ENCODE data around the gene KCNK16.

KCNK16 gene

DNA sequence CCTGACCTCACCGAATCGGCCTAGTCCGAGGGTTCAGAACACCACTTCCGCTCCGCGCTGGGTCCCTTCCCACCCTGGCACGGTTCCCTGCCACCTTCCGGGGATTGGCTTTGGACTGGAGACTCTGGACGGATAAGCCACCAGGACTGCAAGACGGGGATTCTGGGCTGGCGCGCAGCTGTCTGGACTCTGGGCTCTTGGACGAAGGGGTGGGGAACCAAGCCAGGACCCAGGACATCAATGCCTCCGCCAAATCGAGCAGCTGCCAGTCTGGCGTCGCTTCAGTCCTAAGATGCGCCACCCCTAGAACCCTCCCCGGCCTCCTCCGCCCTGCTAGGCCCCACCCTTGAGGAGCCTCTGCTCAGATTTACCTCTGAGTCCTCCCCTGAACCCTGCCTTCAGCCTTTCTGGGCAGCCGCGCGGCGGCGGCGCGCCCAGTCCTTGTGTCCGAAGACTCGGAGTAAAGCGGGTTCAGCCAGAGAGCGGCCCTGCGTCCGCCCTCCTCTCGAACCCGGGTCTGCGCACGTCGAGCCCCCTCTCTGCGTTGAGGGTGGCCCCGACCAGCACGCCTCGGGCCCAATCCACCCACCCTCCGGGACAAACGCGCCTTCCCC is 9.5 kb downstream of the KCNK16 start:
- Mint-ChIP-seq H3K36me3 (ENCODE audit: low read depth) (no peaks in the 10 kb centered on the region), H3K27me3 (peaks cover 74% of the 10 kb centered on the region), H3K4me3 (no peak overlapping the region), H3K9me3 (no peaks in the 10 kb centered on the region), H3K4me1 (ENCODE audit: low read depth) (peaks cover 21% of the 10 kb centered on the region), H3K27ac (no peak overlapping the region)
- intact Hi-C loops (cut with micrococcal nuclease): no loop called here

DNA sequence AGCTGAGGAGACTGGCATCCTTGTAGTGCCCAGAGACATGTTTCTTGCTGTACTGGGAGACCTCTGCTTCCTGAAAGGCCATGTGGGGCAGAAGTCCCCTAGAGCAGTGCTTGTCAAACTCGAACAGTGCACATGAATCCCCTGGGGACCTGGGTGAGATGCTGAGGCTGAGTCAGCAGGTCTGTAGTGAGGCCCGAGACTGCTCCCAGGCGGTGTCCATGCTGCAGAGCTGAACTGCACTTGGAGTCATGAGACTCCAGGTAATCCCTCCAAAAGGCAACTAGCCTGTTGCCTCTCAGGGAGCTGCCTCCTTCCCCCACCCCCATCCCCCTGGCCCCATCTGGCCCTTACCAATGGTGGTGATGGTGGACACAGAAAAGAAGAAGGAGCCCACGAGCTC is 12.0 kb downstream of the KCNK16 start:
- no peak overlapping the region for H3K4me3 Mint-ChIP-seq
- intact Hi-C loops (cut with micrococcal nuclease): loop anchor here (1.0 kb wide), 1 partner anchor 438 kb away; no protein-coding TSS in a partner anchor
- peaks cover 21% of the 10 kb centered on the region for H3K4me1 Mint-ChIP-seq (ENCODE audit: low read depth)

DNA sequence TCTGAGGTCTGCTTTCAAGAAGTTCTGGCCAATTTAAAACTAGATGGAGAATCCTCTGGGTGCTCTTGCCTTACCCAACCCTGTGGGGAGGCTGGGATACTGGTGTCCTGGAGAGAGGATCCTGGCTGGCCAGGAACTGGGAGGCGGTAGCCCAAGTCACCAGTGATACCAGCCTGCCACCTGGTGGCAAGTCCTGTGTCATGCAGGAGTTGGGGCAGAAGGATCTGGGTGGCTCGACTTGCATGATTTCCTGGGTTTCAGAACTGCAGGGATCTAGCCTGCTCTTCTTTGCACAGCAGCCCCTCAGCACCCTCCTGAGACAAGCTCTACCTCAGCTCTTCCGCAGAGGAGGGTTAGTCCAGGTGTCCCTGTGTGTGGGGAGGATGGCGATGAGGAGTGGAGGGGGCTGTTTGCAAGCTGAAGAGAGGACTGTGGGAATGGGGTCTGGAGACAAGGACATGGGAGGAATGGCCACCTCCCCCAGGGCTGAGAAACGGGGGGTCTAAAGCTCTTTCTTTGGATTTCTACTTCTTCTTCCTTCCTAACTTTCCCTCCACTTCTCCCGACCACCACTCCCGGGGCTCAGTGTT is 12.5 kb downstream of the KCNK16 start:
- peaks cover 21% of the 10 kb centered on the region for H3K4me1 Mint-ChIP-seq (ENCODE audit: low read depth)
- H3K4me3 Mint-ChIP-seq: no peak overlapping the region
- H3K36me3 Mint-ChIP-seq (ENCODE audit: low read depth): no peaks in the 10 kb centered on the region
- peaks cover 53% of the 10 kb centered on the region for H3K27me3 Mint-ChIP-seq
- no peaks in the 10 kb centered on the region for H3K9me3 Mint-ChIP-seq
- intact Hi-C loops (cut with micrococcal nuclease): loop anchor here (1.0 to 10.0 kb wide), 2 partner anchors 225 to 438 kb away; no protein-coding TSS in a partner anchor
- H3K27ac Mint-ChIP-seq: no peak overlapping the region

More for the DNA sequence above, 12.0 kb downstream of the KCNK16 start:
- Mint-ChIP-seq H3K27ac (no peak overlapping the region), H3K36me3 (ENCODE audit: low read depth) (no peaks in the 10 kb centered on the region), H3K27me3 (peaks cover 56% of the 10 kb centered on the region), H3K9me3 (no peaks in the 10 kb centered on the region)

DNA sequence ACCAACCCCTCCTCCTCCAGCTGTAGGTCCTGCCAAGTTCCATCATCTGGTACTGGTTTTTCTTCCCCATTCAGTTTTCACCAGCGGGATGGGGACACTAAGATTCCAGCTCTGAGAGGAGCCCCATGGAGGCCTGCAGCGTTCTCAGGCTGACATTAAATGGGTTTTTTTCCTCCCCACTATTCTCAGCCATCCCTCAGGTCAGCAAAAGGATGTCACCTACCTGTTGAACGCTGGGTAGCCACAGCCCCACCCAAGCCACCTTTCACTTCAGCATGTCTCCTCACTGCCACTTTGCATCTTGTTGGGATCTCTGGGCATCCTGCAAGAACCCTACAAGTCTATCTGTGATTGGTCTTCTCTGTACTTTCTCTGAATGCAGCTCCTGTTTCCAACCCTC is 15.0 kb downstream of the KCNK16 start:
- Mint-ChIP-seq H3K27ac (no peak overlapping the region), H3K4me1 (ENCODE audit: low read depth) (peaks cover 18% of the 10 kb centered on the region), H3K27me3 (peaks cover 38% of the 10 kb centered on the region), H3K4me3 (no peak overlapping the region), H3K36me3 (ENCODE audit: low read depth) (no peaks in the 10 kb centered on the region), H3K9me3 (no peaks in the 10 kb centered on the region)
- intact Hi-C loops (cut with micrococcal nuclease): loop anchor here (10.0 kb wide), 1 partner anchor 223 kb away; no protein-coding TSS in a partner anchor

DNA sequence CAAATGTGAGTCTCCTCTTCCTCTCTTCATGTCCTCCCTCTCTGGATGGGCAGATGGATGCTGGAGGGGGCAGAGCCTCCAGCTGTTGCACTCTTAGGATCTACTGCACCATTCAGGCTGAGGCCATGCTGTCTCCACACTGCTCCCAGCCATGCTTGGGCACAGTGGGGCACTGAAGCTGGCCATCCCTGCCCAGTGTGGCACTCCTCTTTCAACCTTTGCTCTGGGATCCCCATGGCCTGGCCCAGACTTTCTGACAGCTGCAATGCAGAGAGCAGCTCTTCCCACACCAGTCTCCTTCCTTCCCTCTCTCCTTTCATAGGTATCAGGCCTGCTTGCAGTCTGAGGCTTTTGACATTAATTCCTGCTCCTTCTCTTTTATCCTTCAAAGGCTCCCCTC is 17.6 kb downstream of the KCNK16 start:
- no peaks in the 10 kb centered on the region for H3K36me3 Mint-ChIP-seq (ENCODE audit: low read depth)
- H3K27me3 Mint-ChIP-seq: peaks cover 30% of the 10 kb centered on the region
- no peak overlapping the region for H3K27ac Mint-ChIP-seq
- intact Hi-C loops (cut with micrococcal nuclease): loop anchor here (10.0 kb wide), 1 partner anchor 220 kb away; no protein-coding TSS in a partner anchor
- H3K9me3 Mint-ChIP-seq: no peaks in the 10 kb centered on the region
- H3K4me3 Mint-ChIP-seq: no peak overlapping the region
- H3K4me1 Mint-ChIP-seq (ENCODE audit: low read depth): peaks cover 25% of the 10 kb centered on the region

DNA sequence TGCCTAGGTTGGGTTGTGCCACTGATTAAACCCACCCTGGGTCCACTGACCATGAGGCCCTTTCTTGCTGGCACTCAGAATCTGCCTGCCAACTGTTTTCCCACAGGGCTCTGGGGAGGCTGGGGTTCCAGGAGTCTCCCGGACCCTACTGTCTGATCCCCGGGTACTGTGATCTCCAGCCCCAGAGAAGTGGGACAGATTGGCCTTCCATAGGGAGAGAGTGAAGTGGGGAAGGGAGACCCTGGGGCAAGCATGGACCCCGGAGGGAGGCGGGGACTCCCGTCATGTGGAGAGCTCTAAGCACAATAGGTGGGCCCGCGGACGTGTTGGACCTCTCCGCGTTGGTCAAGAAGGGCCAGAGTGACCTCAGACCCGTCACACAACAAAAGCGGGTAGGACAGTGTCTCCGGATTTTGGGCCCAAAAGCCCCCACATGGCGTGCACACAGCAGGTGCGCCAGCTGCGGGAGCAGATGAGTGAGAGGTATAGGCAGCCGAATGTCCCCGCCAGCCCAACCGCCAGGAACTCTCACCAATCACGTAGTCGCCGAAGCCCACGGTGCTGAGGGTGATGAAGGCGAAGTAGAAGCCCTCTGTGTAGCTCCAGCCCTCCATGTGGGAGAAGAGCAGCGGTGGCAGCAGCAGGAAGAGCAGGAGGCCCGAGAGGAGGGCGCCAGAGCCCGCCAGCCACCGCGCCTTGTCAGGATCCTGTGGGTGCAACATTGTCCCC is 18.9 kb downstream of the KCNK16 start:
- Mint-ChIP-seq H3K27ac (no peak overlapping the region), H3K27me3 (peaks cover 29% of the 10 kb centered on the region), H3K4me3 (no peak overlapping the region), H3K9me3 (no peaks in the 10 kb centered on the region), H3K4me1 (ENCODE audit: low read depth) (peaks cover 24% of the 10 kb centered on the region), H3K36me3 (ENCODE audit: low read depth) (no peaks in the 10 kb centered on the region)
- intact Hi-C loops (cut with micrococcal nuclease): loop anchor here (1.0 to 10.0 kb wide), 2 partner anchors 137 to 219 kb away; no protein-coding TSS in a partner anchor

DNA sequence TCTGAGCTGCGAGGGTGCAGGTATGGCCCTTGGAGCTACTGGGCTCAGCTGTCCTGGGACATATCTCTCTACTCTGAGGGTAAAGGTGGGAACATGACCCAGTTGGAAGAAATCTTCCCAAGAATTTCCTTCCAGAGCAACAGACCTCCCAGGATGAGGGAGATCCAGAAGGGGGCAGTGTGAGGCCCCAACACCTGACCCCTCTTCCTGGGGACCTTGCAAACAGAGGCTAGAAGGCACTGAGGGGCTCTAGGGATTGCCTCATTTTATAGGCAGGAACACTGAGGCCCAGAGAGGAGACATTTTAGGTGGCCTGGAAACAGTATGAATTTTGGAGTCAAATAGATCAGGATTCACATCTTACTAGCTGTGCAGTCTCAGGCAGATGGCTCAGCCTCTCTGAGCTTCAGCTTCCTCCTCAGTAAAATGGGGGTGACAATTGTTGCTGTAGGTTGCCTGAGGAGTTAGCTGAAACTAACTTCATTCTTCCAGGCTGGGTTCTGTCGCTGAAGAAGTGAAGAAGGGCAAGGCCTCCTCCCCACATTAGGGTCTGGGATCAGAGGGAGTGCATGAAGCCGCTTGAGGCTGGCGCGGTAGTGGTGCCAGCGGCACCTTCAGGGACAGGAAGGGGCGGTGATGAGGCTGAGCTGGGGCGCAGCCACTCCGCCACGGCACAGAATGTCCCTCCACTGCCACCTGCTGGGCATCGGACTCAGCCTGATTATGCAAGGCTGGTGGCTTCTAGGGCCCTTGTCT is 19.7 kb downstream of the KCNK16 start:
- intact Hi-C loops (cut with micrococcal nuclease): loop anchor here (1.0 to 10.0 kb wide), 2 partner anchors 137 to 218 kb away; no protein-coding TSS in a partner anchor
- Mint-ChIP-seq H3K9me3 (no peaks in the 10 kb centered on the region), H3K36me3 (ENCODE audit: low read depth) (no peaks in the 10 kb centered on the region), H3K4me1 (ENCODE audit: low read depth) (peaks cover 27% of the 10 kb centered on the region), H3K27me3 (peaks cover 29% of the 10 kb centered on the region), H3K4me3 (no peak overlapping the region), H3K27ac (peak overlapping the region; percentile 8)

DNA sequence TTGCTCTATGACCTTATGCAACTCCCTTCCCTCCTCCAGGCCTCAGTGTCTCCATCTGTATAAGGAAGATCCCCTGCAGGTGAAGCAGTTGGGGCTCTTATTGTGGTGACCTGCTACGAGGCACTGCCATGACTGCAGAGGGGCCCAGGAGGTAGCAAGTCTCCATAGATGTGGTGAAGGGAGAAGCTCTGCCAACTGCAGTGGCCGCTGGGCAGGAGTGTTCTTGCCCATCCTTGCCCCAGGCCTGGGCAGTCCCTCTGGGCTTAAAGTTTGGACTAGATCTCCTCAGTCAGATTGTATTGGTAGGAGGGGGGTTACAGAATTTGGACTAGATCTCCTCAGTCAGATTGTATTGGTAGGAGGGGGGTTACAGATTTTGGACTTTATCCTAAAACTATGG is 20.5 kb downstream of the KCNK16 start:
- Mint-ChIP-seq H3K4me1 (ENCODE audit: low read depth) (peaks cover 25% of the 10 kb centered on the region), H3K36me3 (ENCODE audit: low read depth) (no peaks in the 10 kb centered on the region), H3K9me3 (no peaks in the 10 kb centered on the region), H3K4me3 (no peak overlapping the region), H3K27me3 (peaks cover 28% of the 10 kb centered on the region), H3K27ac (no peak overlapping the region)
- intact Hi-C loops (cut with micrococcal nuclease): loop anchor here (10.0 kb wide), 1 partner anchor 217 kb away; no protein-coding TSS in a partner anchor

DNA sequence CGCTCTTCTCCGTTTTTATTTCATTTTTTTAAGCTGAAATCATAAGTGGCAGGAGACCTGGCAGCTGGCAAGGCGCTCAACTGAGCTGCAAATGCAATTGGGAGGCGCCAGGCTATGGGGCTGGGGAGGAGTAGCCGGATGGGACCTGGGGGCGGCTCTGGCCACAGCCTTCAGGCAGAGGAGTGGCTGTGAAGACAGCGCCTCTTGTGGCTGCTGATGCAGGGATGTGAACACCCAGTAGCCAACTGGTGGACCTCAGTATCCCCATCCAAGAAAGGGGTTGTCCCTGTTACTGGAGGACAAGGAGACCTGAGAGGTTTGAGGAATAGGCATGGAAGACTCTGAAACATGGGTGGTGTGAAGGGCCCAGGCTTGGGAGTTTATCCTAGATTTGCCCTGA is 20.9 kb downstream of the KCNK16 start:
- H3K9me3 Mint-ChIP-seq: no peaks in the 10 kb centered on the region
- no peak overlapping the region for H3K4me3 Mint-ChIP-seq
- peaks cover 25% of the 10 kb centered on the region for H3K4me1 Mint-ChIP-seq (ENCODE audit: low read depth)
- H3K36me3 Mint-ChIP-seq (ENCODE audit: low read depth): no peaks in the 10 kb centered on the region
- H3K27ac Mint-ChIP-seq: no peak overlapping the region
- intact Hi-C loops (cut with micrococcal nuclease): loop anchor here (10.0 kb wide), 1 partner anchor 217 kb away; no protein-coding TSS in a partner anchor
- peaks cover 30% of the 10 kb centered on the region for H3K27me3 Mint-ChIP-seq

DNA sequence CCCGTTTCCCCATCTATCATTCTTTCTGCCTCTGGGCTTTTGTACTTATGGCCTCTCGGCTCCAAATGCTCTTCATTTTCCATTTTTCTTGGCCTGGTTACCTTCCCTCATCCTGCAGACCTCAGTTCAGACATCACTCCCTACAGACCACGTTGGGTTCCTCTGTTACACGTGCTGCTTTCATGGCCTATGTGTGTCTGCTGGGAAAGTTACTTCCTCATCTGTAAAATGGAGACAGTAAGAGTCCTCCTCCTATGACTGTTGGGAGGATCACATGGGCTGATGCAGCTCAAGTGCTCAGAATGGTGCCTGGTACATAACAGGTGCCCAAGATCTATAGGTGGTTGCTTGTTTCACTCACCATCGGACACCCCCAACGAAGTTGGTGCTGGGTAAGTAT is 21.8 kb downstream of the KCNK16 start:
- H3K27me3 Mint-ChIP-seq: peaks cover 30% of the 10 kb centered on the region
- H3K27ac Mint-ChIP-seq: peak overlapping the region; percentile 6
- intact Hi-C loops (cut with micrococcal nuclease): loop anchor here (10.0 kb wide), 1 partner anchor 216 kb away; no protein-coding TSS in a partner anchor
- H3K9me3 Mint-ChIP-seq: no peaks in the 10 kb centered on the region
- H3K4me1 Mint-ChIP-seq (ENCODE audit: low read depth): peaks cover 25% of the 10 kb centered on the region
- H3K36me3 Mint-ChIP-seq (ENCODE audit: low read depth): no peaks in the 10 kb centered on the region
- no peak overlapping the region for H3K4me3 Mint-ChIP-seq

DNA sequence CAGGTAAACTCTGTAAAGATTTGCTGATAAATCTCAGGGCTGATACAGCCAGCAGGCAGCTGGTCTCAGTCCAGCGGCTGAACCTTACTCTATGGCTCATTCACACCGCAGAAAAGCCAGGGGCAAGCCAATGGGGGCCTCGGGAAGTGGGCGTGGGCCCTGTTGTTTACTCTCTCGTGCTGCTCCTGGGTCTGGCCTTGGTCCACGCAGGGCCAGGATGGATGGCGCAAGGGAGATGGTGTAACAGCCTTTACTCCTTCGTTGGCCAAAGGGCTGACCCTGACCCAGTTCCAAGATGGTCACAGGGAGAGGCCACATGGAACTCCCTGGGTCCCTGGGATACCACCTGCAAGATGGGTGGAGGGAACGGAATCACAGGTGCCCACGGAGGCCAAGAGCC is 24.4 kb downstream of the KCNK16 start:
- Mint-ChIP-seq H3K9me3 (no peaks in the 10 kb centered on the region), H3K27me3 (peaks cover 29% of the 10 kb centered on the region), H3K4me1 (ENCODE audit: low read depth) (peaks cover 37% of the 10 kb centered on the region), H3K27ac (no peak overlapping the region), H3K36me3 (ENCODE audit: low read depth) (no peaks in the 10 kb centered on the region), H3K4me3 (no peak overlapping the region)
- intact Hi-C loops (cut with micrococcal nuclease): no loop called here

DNA sequence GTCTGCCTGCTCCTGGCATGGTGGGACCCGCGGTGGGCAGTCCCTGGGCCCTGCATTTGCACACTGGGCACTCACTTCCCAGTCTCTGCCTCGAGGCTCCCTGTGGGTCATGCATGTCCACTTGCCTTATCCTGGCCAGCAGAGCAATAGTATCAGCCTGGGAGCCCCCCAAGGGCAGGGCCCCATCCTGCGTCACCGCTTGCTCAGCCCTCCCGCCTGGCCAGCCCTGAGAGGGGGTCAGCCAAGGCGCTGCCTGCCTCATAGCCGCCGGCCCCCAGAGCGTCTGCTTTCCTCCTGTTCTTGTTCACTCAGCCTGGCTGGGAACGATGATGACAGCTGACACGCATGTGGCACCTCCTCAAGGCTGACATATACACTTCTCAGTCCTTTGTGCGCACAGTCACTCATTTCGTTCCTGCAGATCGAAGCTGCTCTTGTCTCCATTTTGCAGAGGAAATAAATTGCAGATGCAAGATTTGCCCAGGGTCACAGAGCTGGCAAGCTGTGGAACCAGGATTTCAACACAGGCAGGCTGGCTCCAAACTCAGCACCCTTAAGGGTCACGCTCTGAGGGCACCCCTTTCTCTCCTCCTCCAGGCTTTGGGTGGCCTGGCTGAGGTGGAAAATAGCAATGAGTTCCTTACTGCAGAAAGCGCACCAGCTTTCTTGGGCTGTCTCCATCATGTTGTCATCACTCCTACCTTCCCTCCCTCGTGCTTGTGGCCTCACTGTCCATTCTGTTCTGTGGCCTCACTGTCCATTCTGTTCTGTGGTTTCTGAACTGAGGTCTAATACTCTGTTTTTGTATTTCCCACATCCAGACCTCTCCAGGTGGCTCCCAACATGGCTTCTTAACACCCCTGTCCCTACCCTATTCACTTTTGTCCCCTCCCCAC is 25.5 kb downstream of the KCNK16 start:
- Mint-ChIP-seq H3K27me3 (peaks cover 34% of the 10 kb centered on the region), H3K4me1 (ENCODE audit: low read depth) (peaks cover 32% of the 10 kb centered on the region), H3K4me3 (no peak overlapping the region), H3K27ac (no peak overlapping the region), H3K9me3 (no peaks in the 10 kb centered on the region), H3K36me3 (ENCODE audit: low read depth) (no peaks in the 10 kb centered on the region)
- intact Hi-C loops (cut with micrococcal nuclease): no loop called here

DNA sequence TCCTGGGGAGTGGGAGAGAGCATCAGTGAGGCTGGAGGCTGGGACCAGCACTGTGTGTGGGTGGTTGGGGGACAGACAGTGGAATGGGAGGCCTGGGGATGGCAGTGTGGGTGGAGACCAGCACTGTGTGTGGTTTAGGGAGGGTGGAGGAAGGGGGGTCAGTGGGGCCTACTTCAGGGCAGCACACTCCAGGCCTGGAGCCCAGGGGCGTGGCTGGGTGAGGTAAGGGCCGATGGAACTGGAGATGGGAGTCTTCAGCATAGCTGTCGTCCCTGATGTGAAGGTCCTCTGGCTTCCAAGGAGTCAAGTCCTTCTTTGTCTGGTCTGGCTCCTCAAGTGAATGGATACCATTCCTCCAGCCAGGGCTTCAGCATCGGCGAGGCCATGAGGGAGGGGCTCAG is 26.9 kb downstream of the KCNK16 start:
- Mint-ChIP-seq H3K27me3 (peaks cover 39% of the 10 kb centered on the region), H3K9me3 (no peaks in the 10 kb centered on the region), H3K36me3 (ENCODE audit: low read depth) (no peaks in the 10 kb centered on the region), H3K27ac (no peak overlapping the region), H3K4me1 (ENCODE audit: low read depth) (peaks cover 25% of the 10 kb centered on the region), H3K4me3 (no peak overlapping the region)
- intact Hi-C loops (cut with micrococcal nuclease): no loop called here
